ENCODE results near the gene SMU1.
A peak's percentile ranks its signal among the peaks of the same experiment; 100 is the strongest.
"Not testable (repeated sequence)": the region's sequence is repeated elsewhere in the genome, so short reads cannot be mapped to it uniquely, and the experiment has no call there.

The SMU1 gene

GRCh38 chr9:33011831-33012230 lies 64.6 kb downstream of the SMU1 start:
- no peak overlapping the region for H3K4me3 ChIP-seq (ENCODE audit: low read length)

GRCh38 chr9:33007755-33008154 lies 68.7 kb downstream of the SMU1 start:
- no peaks in the 10 kb centered on the region for H4K20me1 ChIP-seq (ENCODE audit: insufficient read depth, low read length)
- no peaks in the 10 kb centered on the region for H3K36me3 ChIP-seq (replicated peaks; ENCODE audit: low read depth, low read length)
- no peak overlapping the region for H2AFZ ChIP-seq (ENCODE audit: low read depth, low read length)
- no peaks in the 10 kb centered on the region for H3K79me2 ChIP-seq (ENCODE audit: low read length)
- TF ChIP-seq, protein P1, sequence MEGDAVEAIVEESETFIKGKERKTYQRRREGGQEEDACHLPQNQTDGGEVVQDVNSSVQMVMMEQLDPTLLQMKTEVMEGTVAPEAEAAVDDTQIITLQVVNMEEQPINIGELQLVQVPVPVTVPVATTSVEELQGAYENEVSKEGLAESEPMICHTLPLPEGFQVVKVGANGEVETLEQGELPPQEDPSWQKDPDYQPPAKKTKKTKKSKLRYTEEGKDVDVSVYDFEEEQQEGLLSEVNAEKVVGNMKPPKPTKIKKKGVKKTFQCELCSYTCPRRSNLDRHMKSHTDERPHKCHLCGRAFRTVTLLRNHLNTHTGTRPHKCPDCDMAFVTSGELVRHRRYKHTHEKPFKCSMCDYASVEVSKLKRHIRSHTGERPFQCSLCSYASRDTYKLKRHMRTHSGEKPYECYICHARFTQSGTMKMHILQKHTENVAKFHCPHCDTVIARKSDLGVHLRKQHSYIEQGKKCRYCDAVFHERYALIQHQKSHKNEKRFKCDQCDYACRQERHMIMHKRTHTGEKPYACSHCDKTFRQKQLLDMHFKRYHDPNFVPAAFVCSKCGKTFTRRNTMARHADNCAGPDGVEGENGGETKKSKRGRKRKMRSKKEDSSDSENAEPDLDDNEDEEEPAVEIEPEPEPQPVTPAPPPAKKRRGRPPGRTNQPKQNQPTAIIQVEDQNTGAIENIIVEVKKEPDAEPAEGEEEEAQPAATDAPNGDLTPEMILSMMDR (IDR thresholded peaks at IDR 0.05; ENCODE audit: low read depth, low read length) = no peak
- TF ChIP-seq EZH2phosphoT487 (IDR thresholded peaks at IDR 0.05; ENCODE audit: low read depth) = no peak
- no peak overlapping the region for H3K4me3 ChIP-seq (ENCODE audit: low read length)
- peaks cover 3% of the 10 kb centered on the region; the same call in 1 of the 2 replicates for H3K4me1 ChIP-seq (ENCODE audit: low read length)
- no peak overlapping the region for H3K4me2 ChIP-seq (ENCODE audit: low read length)
- H3K27me3 ChIP-seq (ENCODE audit: low read depth, low read length) = no peaks in the 10 kb centered on the region
- H3K9ac ChIP-seq (ENCODE audit: low read length) = no peak overlapping the region
- no peak overlapping the region for H3K27ac ChIP-seq (ENCODE audit: low read length)
- H3K9me3 ChIP-seq (ENCODE audit: insufficient read depth, low read length) = no peaks in the 10 kb centered on the region

More at GRCh38 chr9:33011831-33012230, 64.6 kb downstream of the SMU1 start:
- H3K4me1 ChIP-seq (ENCODE audit: low read length) = no peaks in the 10 kb centered on the region
- H3K79me2 ChIP-seq (ENCODE audit: low read length) = no peaks in the 10 kb centered on the region
- no peaks in the 10 kb centered on the region for H3K27me3 ChIP-seq (ENCODE audit: low read depth, low read length)
- TF ChIP-seq, protein P1 (IDR thresholded peaks at IDR 0.05; ENCODE audit: low read depth, low read length) = no peak
- TF ChIP-seq EZH2phosphoT487 (IDR thresholded peaks at IDR 0.05; ENCODE audit: low read depth) = no peak
- peaks cover 10% of the 10 kb centered on the region for H3K36me3 ChIP-seq (replicated peaks; ENCODE audit: low read depth, low read length)
- H3K9ac ChIP-seq (ENCODE audit: low read length) = no peak overlapping the region
- H3K4me2 ChIP-seq (ENCODE audit: low read length) = no peak overlapping the region
- H3K27ac ChIP-seq (ENCODE audit: low read length) = no peak overlapping the region
- no peak overlapping the region for H2AFZ ChIP-seq (ENCODE audit: low read depth, low read length)
- no peaks in the 10 kb centered on the region for H3K9me3 ChIP-seq (ENCODE audit: insufficient read depth, low read length)
- H4K20me1 ChIP-seq (ENCODE audit: insufficient read depth, low read length) = no peaks in the 10 kb centered on the region

DNA sequence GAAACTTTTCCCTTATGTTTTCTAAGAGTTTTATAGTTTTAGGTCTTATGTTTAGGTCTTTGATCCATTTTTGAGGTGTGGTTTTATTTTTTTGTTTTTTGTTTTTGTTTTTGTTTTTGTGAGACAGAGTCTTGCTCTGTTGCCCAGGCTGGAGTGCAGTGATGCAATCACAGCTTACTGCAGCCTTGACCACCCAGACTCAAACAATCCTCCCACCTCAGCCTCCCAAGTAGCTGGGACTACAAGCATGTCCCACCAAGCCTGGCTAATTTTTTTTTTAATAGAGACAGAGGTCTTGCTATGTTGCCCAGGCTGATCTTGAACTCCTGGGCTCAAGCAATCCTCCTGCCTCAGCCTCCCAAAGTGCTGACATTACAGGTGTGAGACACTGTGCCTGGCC lies 71.1 kb downstream of the SMU1 start:
- not testable (repeated sequence) for H3K4me3 ChIP-seq (ENCODE audit: low read length); H2AFZ ChIP-seq (ENCODE audit: low read depth, low read length)
- peaks cover 10% of the 10 kb centered on the region for H3K79me2 ChIP-seq (ENCODE audit: low read length)

DNA sequence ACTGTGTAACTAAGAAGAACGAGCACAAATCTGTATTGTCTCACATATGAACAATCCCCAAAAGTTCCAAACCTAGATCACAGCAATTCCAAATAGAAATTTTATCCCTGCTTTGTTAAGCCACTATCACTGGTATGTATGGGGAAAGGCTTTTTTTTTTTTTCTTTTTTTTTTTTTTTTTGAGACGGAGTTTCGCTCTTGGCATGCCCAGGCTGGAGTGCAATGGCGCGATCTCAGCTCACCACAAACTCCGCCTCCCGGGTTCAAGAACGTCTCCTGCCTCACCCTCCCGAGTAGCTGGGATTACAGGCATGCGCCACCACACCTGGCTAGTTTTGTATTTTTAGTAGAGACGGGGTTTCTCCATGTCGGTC lies 75.8 kb downstream of the SMU1 start:
- H3K27ac ChIP-seq (ENCODE audit: low read length); H2AFZ ChIP-seq (ENCODE audit: low read depth, low read length); H3K9me3 ChIP-seq (ENCODE audit: insufficient read depth, low read length); H4K20me1 ChIP-seq (ENCODE audit: insufficient read depth, low read length); H3K27me3 ChIP-seq (ENCODE audit: low read depth, low read length): not testable (repeated sequence)
- Histone ChIP-seq H3K36me3 (replicated peaks; ENCODE audit: low read depth, low read length) (peaks cover 16% of the 10 kb centered on the region), H3K4me2 (ENCODE audit: low read length) (peak overlapping the region; percentile 57), H3K9ac (ENCODE audit: low read length) (peak overlapping the region; percentile 85; the same call in 1 of the 2 replicates), H3K4me1 (ENCODE audit: low read length) (peaks cover 15% of the 10 kb centered on the region), H3K4me3 (ENCODE audit: low read length) (peak overlapping the region; percentile 94), H3K79me2 (ENCODE audit: low read length) (peaks cover 47% of the 10 kb centered on the region)

More for the DNA sequence above, 71.1 kb downstream of the SMU1 start:
- H3K9ac ChIP-seq (ENCODE audit: low read length); H3K27me3 ChIP-seq (ENCODE audit: low read depth, low read length); H3K27ac ChIP-seq (ENCODE audit: low read length); H3K9me3 ChIP-seq (ENCODE audit: insufficient read depth, low read length); H3K36me3 ChIP-seq (replicated peaks; ENCODE audit: low read depth, low read length); H3K4me2 ChIP-seq (ENCODE audit: low read length); H4K20me1 ChIP-seq (ENCODE audit: insufficient read depth, low read length): not testable (repeated sequence)
- peaks cover 11% of the 10 kb centered on the region for H3K4me1 ChIP-seq (ENCODE audit: low read length)

GRCh38 chr9:32992595-32993238 lies 83.8 kb downstream of the SMU1 start:
- Histone ChIP-seq H3K4me3 (ENCODE audit: low read length) (no peak overlapping the region), H3K27ac (ENCODE audit: low read length) (no peak overlapping the region), H2AFZ (ENCODE audit: low read depth, low read length) (no peak overlapping the region), H3K79me2 (ENCODE audit: low read length) (peaks cover 51% of the 10 kb centered on the region), H3K27me3 (ENCODE audit: low read depth, low read length) (no peaks in the 10 kb centered on the region), H3K36me3 (replicated peaks; ENCODE audit: low read depth, low read length) (peaks cover 30% of the 10 kb centered on the region), H3K4me1 (ENCODE audit: low read length) (no peaks in the 10 kb centered on the region), H3K9ac (ENCODE audit: low read length) (no peak overlapping the region), H3K9me3 (ENCODE audit: insufficient read depth, low read length) (no peaks in the 10 kb centered on the region), H4K20me1 (ENCODE audit: insufficient read depth, low read length) (peaks cover 6% of the 10 kb centered on the region; the same call in 1 of the 2 replicates), H3K4me2 (ENCODE audit: low read length) (no peak overlapping the region)
- TF ChIP-seq EZH2phosphoT487 (IDR thresholded peaks at IDR 0.05; ENCODE audit: low read depth) = no peak
- TF ChIP-seq, protein P1 (IDR thresholded peaks at IDR 0.05; ENCODE audit: low read depth, low read length) = no peak
